Keratinocyte (primary cell): ENCODE measurements around the gene CLDN6. TPM values are rescaled to one million over a fixed set of nuclear protein-coding genes. Genes with fewer than 3 reads are reported as not detected.

Experiments used
- DNase-seq: peaks from one replicate; pipeline ENCODE4 v3.0.0-alpha.2; 2011; ENCODE audit warnings: low read depth, missing footprints, low spot score
- FAIRE-seq: peaks from 2 replicates; lab custom pipeline; 2011; peaks lifted over from hg19 to GRCh38; lab: Jason Lieb, UNC
- H2AFZ ChIP-seq: 2 replicates; pipeline ENCODE4 v1.6.0; 2012; ENCODE audit warnings: low read length, control low read depth, inconsistent platforms; ENCODE audit not compliant: control insufficient read depth
- H3K27ac ChIP-seq: 2 replicates; pipeline ENCODE4 v1.5.1; 2011; ENCODE audit warnings: low read length; ENCODE audit not compliant: control insufficient read depth, insufficient read depth
- H3K27me3 ChIP-seq: 3 replicates; pipeline ENCODE4 v1.6.0; 2011; ENCODE audit warnings: low read length; ENCODE audit not compliant: control insufficient read depth, insufficient read depth; ENCODE audit errors: extremely low read depth
- H3K36me3 ChIP-seq, 2 experiments: 2 replicates in 1 of 2; 3 replicates in 1 of 2; pipeline ENCODE4 v1.5.1; 2011; ENCODE audit warnings: low read length in 2 of 2, mild to moderate bottlenecking in 1 of 2; ENCODE audit not compliant: control insufficient read depth in 2 of 2, insufficient read depth in 2 of 2; ENCODE audit errors: extremely low read depth in 1 of 2
- H3K4me1 ChIP-seq: 3 replicates; pipeline ENCODE4 v1.5.1; 2011; ENCODE audit warnings: low read length; ENCODE audit not compliant: control insufficient read depth, insufficient read depth; ENCODE audit errors: extremely low read depth
- H3K4me2 ChIP-seq: 3 replicates; pipeline ENCODE4 v1.6.0; 2011; ENCODE audit warnings: low read depth, low read length; ENCODE audit not compliant: control insufficient read depth, insufficient read depth; ENCODE audit errors: extremely low read depth
- H3K4me3 ChIP-seq, 3 experiments: fragments of 200-600 bp in 1 of 3; sonication (generic) in 1 of 3; 2 replicates in 2 of 3; 3 replicates in 1 of 3; pipeline ENCODE4 v1.5.1; 2011 to 2016; ENCODE audit warnings: low read length in 3 of 3, mild to moderate bottlenecking in 3 of 3, control low read depth in 2 of 3, inconsistent platforms in 1 of 3, low read depth in 1 of 3, mixed read lengths in 1 of 3, mixed run types in 1 of 3, moderate library complexity in 1 of 3; ENCODE audit not compliant: control insufficient read depth in 2 of 3, insufficient read depth in 2 of 3; ENCODE audit errors: extremely low read depth in 1 of 3
- H3K79me2 ChIP-seq: 2 replicates; pipeline ENCODE4 v1.6.0; 2012; ENCODE audit warnings: low read length; ENCODE audit not compliant: control insufficient read depth, insufficient read depth
- H3K9ac ChIP-seq: 3 replicates; pipeline ENCODE4 v1.6.0; 2011; ENCODE audit warnings: low read length; ENCODE audit not compliant: control insufficient read depth, insufficient read depth; ENCODE audit errors: extremely low read depth
- H3K9me1 ChIP-seq: 3 replicates; pipeline ENCODE4 v1.6.0; 2011; ENCODE audit warnings: low read length; ENCODE audit not compliant: control insufficient read depth, insufficient read depth; ENCODE audit errors: extremely low read depth
- H3K9me3 ChIP-seq: 2 replicates; pipeline ENCODE4 v1.5.1; 2012; ENCODE audit warnings: low read depth, low read length; ENCODE audit not compliant: control insufficient read depth
- H4K20me1 ChIP-seq: 3 replicates; pipeline ENCODE4 v1.6.0; 2011; ENCODE audit warnings: low read length; ENCODE audit not compliant: control insufficient read depth, insufficient read depth; ENCODE audit errors: extremely low read depth
- EZH2 ChIP-seq: IDR thresholded peaks from one replicate; pipeline ENCODE4 v1.6.1; 2012; ENCODE audit warnings: inconsistent platforms, mild to moderate bottlenecking, low read length, moderate library complexity
- dilution Hi-C: fragments of 300-500 bp; cut with MboI; formaldehyde crosslinking; loops from one replicate; pipeline ENCODE4 v1.7.0; 2020; ENCODE audit warnings: low sequenced_read_pairs; ENCODE audit not compliant: extremely low pct_ligation_motif_present
- polyA plus RNA-seq, 5 experiments: library from polyadenylated mRNA; depleted of rRNA in 3 of 5; stranded (reverse) in 3 of 5; stranded (forward) in 1 of 5; unstranded in 1 of 5; fragments of >200 nt; gene quantifications; 1 replicate in 1 of 5; 2 replicates in 3 of 5; 3 replicates in 1 of 5; pipeline versions ENCODE4 v1.2.1 to v1.2.3, GENCODE V29; 2011 to 2012; ENCODE audit warnings: missing spikeins in 2 of 5, low read depth in 1 of 5, low replicate concordance in 1 of 5
- TF ChIP-seq, protein P1 (sequence below), 3 experiments: IDR thresholded peaks in 1 of 3; conservative IDR thresholded peaks in 1 of 3; optimal IDR thresholded peaks in 1 of 3; 2 replicates in 2 of 3; 3 replicates in 1 of 3; pipeline versions ENCODE3 to v1.5.1; 2011; ENCODE audit warnings: low read length in 3 of 3, mild to moderate bottlenecking in 3 of 3, moderate library complexity in 2 of 3, control low read depth in 1 of 3, inconsistent platforms in 1 of 3; ENCODE audit not compliant: insufficient read depth in 2 of 3; ENCODE audit errors: extremely low read depth in 1 of 3

CLDN6 gene
- polyA plus RNA-seq, 1 donor (not counting 4 experiments of a cell fraction or from before 2014, with no cell fraction given) = not detected

DNA sequence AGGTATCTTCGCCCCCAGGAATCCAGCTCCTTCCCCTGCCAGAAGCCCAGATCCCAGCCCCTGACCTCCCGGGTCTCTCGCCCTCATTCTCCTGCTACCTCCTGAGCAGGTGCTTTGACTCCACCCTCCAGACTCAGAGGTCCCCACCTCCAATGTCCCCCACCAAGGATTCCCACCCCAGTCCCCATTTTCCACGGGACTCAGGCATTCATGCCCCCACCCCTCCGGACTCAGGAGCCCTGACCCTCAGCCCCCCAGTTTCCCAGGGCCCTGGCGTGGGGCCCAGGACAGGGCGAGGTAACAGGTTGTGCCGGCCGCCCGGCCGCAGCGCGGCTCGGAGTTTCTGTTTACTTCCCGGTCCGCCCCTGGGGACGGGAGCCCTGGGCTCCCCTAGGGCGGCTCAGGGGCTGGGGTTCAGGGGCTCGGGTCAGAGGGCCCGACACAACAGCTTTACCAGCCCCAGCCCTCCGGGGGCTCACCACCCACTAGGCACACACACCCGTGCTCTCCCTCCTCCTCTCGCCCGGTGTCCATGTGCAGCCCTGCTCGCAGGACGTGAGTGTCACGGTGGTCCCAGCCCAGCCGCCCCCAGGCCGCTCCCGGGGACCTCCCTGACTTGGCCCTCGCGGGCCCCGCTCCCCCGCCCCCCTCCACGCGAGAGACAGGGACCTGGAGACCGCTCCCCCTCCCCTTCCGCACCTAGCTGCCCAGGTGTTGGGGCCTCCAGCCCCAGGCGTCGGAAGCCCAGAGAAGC lies 18.2 kb upstream of the CLDN6 start:
- Histone ChIP-seq H2AFZ (peak overlapping the region; percentile 22), H3K9ac (peak overlapping the region; percentile 28), H3K9me1 (no peaks in the 10 kb centered on the region), H3K27me3 (peaks cover 37% of the 10 kb centered on the region), H3K4me3 (peak overlapping the region in 2 of 3 experiments; percentile 32 to 47), H3K27ac (no peak overlapping the region), H3K4me1 (peaks cover 6% of the 10 kb centered on the region), H3K9me3 (no peaks in the 10 kb centered on the region), H3K4me2 (peak overlapping the region; percentile 60), H4K20me1 (no peaks in the 10 kb centered on the region), H3K79me2 (no peaks in the 10 kb centered on the region), H3K36me3 (no peaks in the 10 kb centered on the region)
- DNase-seq = no peak
- dilution Hi-C loops = no loop called here
- FAIRE-seq = no peak
- TF ChIP-seq EZH2 = no peak
- TF ChIP-seq, protein P1, sequence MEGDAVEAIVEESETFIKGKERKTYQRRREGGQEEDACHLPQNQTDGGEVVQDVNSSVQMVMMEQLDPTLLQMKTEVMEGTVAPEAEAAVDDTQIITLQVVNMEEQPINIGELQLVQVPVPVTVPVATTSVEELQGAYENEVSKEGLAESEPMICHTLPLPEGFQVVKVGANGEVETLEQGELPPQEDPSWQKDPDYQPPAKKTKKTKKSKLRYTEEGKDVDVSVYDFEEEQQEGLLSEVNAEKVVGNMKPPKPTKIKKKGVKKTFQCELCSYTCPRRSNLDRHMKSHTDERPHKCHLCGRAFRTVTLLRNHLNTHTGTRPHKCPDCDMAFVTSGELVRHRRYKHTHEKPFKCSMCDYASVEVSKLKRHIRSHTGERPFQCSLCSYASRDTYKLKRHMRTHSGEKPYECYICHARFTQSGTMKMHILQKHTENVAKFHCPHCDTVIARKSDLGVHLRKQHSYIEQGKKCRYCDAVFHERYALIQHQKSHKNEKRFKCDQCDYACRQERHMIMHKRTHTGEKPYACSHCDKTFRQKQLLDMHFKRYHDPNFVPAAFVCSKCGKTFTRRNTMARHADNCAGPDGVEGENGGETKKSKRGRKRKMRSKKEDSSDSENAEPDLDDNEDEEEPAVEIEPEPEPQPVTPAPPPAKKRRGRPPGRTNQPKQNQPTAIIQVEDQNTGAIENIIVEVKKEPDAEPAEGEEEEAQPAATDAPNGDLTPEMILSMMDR (optimal IDR thresholded peaks at IDR 0.05 in 1 of 3, IDR thresholded peaks at IDR 0.05 in 1 of 3, conservative IDR thresholded peaks at IDR 0.05 in 1 of 3; ENCODE audit: extremely low read depth in 1 of 3, insufficient read depth in 2 of 3, low read length in 3 of 3) = no peak

DNA sequence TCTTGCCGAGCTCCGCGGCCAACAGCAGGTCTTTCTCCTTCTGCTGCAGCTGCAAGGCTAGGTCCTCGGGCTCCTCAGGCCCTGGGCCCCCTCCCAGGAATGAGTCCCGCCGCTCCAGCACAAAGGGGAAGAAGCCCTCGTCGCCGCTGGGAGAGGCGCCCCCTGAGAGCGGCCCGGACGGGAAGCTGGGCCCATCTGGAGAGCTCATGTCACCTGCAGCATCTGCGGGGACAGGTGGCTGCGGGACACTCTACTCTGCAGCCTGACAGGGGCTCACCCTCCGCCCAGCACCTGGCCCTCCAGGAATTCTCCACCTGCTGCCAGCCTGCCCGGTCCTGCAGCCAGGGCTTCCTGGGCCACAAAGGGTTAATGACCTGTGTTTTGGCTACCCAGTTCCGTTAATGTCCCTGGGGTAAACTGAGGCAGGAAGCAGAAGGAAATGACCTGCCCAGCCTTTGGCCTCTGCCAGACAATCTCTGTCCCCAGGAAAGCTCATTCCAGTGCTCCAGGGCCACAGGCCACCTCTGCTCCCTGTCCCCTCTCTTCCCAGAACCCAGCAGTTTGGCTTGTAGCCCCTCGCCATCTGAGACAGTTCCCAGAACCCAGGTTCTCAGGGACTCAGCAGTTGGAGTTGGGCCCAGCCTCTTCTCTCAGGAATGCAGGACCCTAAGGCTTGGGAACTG lies 17.4 kb upstream of the CLDN6 start:
- peaks cover 40% of the 10 kb centered on the region for H3K27me3 ChIP-seq
- H2AFZ ChIP-seq = no peak overlapping the region
- FAIRE-seq = no peak
- H3K27ac ChIP-seq = no peak overlapping the region
- no peaks in the 10 kb centered on the region for H4K20me1 ChIP-seq
- H3K4me2 ChIP-seq = no peak overlapping the region
- no peak overlapping the region for H3K4me3 ChIP-seq
- H3K9ac ChIP-seq = no peak overlapping the region
- H3K36me3 ChIP-seq = no peaks in the 10 kb centered on the region
- TF ChIP-seq, protein P1 (optimal IDR thresholded peaks at IDR 0.05 in 1 of 3, IDR thresholded peaks at IDR 0.05 in 1 of 3, conservative IDR thresholded peaks at IDR 0.05 in 1 of 3; ENCODE audit: extremely low read depth in 1 of 3, insufficient read depth in 2 of 3, low read length in 3 of 3) = no peak
- TF ChIP-seq EZH2 = no peak
- no peak for DNase-seq
- no peaks in the 10 kb centered on the region for H3K9me3 ChIP-seq
- no peaks in the 10 kb centered on the region for H3K9me1 ChIP-seq
- no peaks in the 10 kb centered on the region for H3K79me2 ChIP-seq
- dilution Hi-C loops = no loop called here
- peaks cover 6% of the 10 kb centered on the region for H3K4me1 ChIP-seq
